GM19463 (cell line): Measurements from ENCODE around the gene OR6S1.
"Not testable (repeated sequence)": the region's sequence is repeated elsewhere in the genome, so short reads cannot be mapped to it uniquely, and the experiment has no call there.

Source experiments
- ATAC-seq: cut with Tn5 transposase; IDR thresholded peaks from one replicate; pipeline ENCODE4 v1.9.1; 2021; ENCODE audit warnings: mild to moderate bottlenecking, moderate library complexity; ENCODE audit not compliant: unreplicated experiment

The OR6S1 gene

DNA sequence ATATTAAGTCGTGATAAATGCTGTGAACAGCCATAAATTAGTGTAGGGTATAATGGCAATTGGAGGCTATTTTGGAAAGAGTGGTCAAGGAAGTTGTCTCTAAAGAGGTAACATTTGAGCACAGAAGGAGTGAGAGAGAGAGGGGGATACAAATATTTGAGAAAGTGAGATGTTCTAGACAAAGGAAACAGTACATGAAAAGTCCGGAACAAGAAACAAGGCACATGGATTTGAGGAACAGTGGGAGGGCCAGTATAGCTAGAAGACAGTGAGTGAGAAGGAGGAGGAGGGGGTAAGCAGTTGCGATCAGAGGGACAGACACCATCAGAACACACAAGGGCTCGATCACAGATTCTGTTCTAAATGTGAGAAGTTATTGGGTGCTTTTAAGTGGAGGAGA lies 30.2 kb downstream of the OR6S1 start:
- ATAC-seq, result no peak

DNA sequence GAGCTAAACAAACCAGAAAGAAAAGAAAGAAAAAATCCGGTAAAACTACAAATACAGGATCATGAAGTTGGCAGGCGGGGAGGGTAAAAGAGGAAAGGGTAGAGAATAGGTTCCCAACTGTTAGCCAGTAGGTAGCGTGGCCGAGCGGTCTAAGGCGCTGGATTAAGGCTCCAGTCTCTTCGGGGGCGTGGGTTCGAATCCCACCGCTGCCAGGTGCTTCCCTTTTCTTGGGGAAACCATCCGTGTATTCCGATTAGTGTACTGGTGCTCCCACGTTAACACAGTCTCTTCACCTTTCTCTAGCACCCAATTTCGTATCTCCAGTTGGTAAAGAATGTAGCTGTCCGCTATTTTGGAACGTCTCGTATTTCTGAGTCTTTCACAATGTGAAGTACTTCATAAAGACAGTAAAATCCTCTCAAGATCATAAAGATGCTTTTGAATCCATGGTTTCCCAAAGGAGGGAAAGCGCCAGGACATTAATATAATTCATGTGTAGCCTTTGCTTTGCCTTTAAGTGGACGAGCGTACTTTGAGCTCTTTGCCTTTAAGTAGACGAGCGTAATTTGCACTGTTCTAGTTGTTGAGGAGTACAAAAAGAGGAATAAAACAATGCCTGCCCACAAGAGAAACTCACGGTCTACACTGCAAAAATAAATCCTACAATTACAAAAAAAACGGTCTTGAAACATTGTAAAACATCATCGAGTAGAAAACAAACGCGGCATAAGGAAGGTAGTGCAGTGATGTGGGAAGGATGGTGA lies 31.3 kb downstream of the OR6S1 start:
- ATAC-seq, result peak; percentile 20

DNA sequence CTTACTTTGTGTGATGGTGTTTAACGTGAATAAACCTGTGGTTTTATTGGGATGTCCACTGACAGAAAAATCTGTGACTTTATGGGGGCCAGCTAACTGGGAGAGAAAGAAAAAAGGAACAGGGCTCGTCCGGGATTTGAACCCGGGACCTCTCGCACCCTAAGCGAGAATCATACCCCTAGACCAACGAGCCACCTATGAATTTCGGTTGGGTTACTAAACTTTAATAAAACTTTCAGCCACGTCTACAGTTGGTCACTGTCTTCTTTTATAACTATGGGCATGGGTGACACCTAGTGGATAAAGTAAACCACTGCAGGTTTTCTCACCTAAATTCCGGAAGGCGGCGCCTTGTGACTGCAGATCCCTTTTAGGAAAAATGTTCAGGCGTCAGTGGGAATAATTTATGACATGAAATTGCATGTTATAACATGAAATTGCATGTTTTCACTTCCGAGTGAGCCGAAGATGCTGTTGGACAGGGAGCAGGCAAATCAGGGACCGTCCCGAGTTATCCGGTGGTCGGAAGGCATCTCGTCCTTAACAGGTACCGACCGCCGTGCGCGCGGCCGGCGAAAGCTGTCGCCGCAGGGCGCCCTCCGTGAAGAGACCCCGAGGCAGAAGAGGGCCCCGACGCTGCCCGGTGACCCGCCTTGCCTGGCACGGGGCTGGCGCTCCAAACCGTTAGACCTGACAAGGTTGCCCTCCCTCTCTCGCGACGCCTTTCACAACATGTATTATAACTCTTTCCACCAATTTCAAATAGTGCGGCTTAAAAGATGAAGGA lies 32.1 kb downstream of the OR6S1 start:
- no peak for ATAC-seq

DNA sequence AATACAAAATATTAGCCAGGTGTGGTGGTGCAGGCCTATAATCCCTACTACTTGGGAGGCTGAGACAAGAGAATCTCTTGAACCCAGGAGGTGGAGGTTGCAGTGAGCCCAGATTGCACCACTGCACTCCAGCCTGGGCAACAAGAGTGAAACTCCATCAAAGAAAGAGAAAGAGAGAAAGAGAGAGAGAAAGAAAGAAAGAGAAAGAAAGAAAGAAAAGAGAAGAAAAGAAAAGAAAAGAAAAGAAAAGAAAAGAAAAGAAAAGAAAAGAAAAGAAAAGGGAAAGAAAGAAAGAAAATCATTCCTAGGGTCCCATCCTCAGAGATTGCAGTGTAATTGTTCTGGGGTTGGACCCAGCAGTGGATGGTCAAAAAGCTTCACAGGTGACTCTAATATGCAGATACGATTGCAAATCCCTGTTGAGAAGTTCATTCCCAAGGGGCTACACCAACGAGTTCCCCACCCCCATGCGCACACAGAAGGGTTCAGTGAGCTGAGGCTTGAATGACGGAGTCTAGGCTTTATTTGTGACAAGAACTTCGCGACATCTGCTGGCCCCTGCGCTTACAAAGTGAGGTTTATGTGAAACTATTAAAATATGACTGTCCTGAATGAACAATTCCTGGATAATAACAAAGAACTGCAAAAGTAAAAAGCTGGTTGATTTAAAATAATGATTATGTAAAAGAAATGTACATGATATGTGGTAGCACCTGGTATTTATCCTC lies 32.9 kb downstream of the OR6S1 start:
- no peak for ATAC-seq

DNA sequence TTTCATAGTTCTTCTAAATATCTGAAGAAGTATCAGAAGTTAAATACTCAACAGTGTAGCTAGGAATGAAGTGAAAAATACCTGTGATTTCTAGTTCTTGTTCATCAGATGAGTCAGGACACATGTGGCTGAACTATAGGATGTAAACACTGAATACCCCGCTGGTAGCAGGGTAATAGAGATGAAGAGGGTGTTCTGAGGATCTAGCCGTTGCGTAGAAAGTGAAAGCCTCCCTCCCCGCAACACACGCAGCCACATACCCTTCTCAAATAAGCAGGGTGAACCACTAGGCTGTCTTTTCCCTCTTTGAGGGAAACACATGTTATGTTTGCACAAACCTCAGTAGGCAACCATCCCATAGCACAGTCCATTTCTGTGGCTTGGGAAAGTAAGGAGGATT lies 33.9 kb downstream of the OR6S1 start:
- no peak for ATAC-seq

DNA sequence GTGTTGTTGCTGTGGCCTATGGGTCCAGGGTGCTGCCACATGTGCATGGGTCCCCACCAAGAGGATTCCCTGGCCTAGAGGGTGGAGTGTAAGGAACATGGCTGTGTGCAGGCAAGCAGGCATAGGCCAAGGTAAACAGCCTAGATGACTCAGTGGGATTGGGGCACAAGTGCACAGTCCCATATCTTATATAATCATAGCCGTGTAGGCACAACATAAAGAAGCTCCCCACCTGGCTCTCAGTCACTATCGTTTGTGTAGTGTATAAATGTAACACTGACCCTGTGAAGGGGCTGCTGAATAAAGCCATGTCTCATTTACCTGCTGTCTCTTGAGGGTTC lies 34.6 kb downstream of the OR6S1 start:
- no peak for ATAC-seq

DNA sequence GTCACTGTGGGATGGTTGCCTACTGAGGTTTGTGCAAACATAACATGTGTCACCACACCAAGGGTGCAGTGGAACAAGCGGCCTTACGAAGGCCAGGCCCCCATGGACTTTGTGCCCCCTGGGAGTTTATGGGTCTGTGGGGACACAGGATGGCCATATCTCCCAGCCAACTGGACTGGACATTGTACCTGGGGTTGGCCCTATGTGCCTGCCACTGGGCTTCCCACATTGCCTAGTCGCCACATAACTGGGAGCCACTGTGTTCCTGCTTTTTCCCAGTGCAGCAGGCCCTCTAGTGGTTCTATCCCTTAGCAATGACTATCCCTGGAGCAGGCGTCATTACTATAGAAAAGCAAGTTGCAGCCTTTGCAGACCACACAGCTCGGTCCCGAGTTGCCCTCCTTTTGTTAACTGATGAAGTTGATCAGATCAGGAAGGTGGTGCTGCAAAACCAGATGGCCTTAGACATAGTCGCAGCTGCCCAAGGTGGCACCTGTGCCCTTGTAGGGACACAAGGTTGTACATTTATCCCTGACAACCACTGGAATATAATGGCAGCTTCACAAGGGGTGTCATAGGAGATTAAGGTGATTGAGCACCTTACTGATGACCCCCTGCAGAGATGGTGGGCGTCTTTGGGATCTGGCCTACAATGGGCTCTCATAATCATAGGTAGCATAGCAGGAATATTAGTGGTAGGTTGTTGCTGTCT lies 35.1 kb downstream of the OR6S1 start:
- ATAC-seq, result no peak

DNA sequence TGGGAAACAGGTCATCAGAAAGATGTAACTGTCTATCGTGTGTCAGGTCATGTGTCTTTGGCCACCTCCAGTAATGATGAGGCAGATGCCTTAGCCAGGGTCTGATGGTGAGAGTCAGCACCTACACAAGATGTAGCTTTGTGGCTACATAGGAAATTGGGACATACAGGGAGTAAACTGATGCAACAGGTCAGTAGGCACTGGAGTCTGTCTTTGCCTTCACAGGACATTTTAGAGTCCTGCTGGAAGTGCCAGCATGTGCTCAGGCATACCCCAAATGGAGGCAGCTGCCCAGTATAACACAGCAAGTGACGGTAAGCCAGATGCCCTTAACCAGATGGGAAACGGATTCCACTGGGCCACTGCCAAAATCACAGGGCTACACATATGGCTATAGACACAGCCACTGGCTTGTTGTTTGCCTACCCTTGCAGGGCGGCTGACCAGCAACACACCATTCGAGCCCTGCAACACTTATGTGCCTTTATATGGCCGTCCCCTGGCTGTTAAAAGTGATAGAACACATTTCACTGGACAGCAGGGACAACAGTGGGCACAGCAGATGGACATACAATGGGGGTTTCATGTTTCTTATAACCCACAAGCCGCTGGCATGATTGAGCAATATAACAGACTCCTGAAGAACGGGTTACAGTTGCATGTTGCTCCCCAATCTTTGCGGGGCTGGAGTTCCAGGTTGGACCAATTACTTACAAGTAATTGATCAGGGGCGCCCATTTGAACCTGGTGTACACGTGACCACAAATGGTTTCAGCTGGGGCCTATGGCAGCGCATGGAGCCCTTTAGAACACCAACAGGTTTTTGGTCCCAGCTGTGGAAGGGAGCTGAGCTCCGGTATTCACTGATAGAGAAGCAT lies 37.4 kb downstream of the OR6S1 start:
- no peak for ATAC-seq

DNA sequence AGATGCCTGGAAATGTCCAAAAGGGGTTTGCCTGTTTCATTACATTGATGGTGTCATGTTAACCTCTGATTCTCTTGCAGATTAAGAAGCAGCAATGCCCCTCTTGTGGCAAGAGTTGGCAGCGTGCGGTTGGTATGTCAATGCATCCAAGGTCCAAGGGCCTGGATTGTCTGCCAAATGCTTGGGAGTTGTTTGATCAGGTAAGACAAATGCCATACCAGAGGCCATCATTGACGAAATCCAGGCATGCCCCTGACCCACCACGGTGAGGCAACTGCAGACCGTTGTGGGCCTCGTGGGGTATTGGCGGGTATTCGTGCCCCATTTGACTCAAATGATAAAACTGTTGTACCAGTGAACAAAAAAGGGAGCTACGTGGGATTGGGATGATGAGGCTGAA lies 38.9 kb downstream of the OR6S1 start:
- no peak for ATAC-seq

DNA sequence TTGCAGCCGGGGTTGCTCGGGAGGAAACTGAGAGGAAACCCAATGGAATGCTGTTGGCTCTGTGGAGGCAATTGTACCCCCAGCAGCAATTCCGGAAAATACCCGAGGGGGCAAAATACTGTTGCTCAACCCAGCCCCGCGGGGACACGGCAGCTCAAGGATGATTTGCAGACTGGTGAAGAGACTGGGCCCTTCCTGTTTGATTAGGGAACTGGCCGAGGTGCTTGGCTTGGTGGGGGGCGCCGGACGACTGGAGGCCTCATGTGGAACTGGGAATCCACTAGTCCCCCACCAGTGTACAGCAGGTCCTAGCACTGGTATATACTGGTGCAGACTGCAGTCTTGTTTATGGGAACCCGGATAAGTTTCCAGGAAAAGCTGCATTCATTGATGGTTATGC lies 40.0 kb downstream of the OR6S1 start:
- no peak for ATAC-seq

DNA sequence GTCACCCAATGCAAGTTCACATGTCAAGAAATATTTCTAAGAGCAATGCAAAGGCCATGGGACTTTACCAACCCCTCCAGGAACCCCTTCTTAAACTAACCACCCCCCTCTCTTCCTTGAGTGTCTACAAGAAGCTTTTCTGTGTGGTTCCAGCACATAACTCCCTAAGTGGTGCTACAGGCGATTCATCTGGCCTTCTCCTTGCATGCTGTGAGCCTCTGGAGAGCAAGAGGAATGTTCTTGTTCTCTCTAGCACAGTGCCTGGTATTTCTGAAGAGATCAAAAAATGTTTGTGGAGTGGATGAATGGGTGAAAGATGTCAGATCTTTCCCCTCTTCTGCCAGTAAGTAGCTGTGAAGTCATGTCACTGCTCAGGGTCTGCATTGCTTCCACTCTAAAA lies 44.4 kb downstream of the OR6S1 start:
- no peak for ATAC-seq

DNA sequence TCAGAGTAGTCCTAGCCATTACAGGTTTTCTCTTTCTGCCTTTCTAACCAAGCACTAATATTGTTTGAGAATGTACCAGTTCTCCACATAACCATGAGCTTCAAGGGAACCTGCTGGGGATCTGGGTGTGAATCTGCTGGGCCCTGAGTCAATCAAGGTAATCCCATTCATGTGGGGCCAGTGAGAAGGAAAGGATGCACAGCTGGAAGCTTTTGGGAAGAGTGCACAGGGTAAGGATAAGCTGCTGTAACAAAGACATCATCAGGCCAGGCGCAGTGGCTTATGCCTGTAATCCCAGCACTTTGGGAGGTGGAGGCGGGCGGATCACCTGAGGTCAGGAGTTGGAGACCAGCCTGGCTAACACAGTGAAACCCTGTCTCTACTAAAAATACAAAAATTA lies 45.8 kb downstream of the OR6S1 start:
- ATAC-seq, result not testable (repeated sequence)

DNA sequence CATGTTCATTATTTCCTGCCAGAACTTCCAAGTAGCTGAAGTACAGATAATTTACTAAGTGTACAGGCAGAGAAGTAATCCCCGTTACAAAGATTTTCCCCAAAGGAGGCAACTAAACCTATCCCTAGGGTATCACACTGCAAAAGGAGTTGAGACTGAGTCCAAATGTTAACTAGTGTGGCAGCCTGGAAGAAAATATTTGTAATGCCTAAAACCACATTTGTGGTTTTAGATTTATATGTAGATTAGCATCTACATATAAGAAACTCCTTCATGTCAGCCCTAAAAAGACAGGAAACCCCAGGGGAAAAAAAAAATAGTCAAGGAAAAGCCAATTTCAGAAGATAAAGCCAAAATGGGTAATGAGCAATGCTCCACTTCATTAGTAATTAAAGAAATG lies 48.9 kb downstream of the OR6S1 start:
- ATAC-seq, result no peak

DNA sequence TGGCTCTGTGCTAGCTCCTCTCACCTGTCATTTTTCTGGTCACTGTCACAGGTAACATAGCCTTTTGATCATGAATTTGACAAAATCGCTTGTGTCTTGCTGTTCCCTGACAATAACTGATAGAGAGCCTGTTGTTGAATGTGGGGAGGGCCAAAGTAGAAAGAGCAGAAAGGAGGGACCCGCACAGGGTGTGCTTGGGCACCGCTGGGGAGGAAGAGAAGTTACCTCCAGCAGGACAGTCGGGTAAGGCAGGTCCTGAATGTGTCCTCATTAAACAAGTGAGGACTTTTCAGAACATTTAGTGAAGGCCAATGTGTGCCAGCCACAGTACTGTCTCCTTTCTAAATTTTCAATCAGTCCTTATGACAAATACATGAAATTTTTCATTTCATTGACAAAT lies 50.3 kb downstream of the OR6S1 start, which contains the start of gene RNASE12:
RNASE12 (minus strand) TSS at position 142 of the 400 bp plus-strand sequence. CDS start 653 bp downstream, outside the sequence.
- ATAC-seq, result no peak
